ENCODE data around the gene NTRK2.

The NTRK2 gene

GRCh38 chr9:84778570-84778969 is 109.0 kb downstream of the NTRK2 start:
- in situ Hi-C loops (cut with HindIII; ENCODE audit: low sequenced_read_pairs): no loop called here

GRCh38 chr9:84779883-84780282 is 110.4 kb downstream of the NTRK2 start:
- in situ Hi-C loops (cut with HindIII; ENCODE audit: low sequenced_read_pairs): no loop called here

- in situ Hi-C loops (cut with HindIII; ENCODE audit: low sequenced_read_pairs): no loop called here
These were observed 110.9 kb downstream of the NTRK2 start for GRCh38 chr9:84780385-84780784.

- in situ Hi-C loops (cut with HindIII; ENCODE audit: low sequenced_read_pairs): no loop called here
These were observed 111.9 kb downstream of the NTRK2 start for GRCh38 chr9:84781458-84781857.

- in situ Hi-C loops (cut with HindIII; ENCODE audit: low sequenced_read_pairs): no loop called here
These were observed 112.7 kb downstream of the NTRK2 start for GRCh38 chr9:84781931-84782866.

GRCh38 chr9:84785792-84786547 is 116.4 kb downstream of the NTRK2 start:
- in situ Hi-C loops (cut with HindIII; ENCODE audit: low sequenced_read_pairs): loop anchor here (5.0 kb wide), 1 partner anchor 49 kb away; no protein-coding TSS in a partner anchor

- in situ Hi-C loops (cut with HindIII; ENCODE audit: low sequenced_read_pairs): loop anchor here (5.0 kb wide), 1 partner anchor 52 kb away; no protein-coding TSS in a partner anchor
These were observed 119.4 kb downstream of the NTRK2 start for GRCh38 chr9:84788803-84789462.

GRCh38 chr9:84789463-84789830 is 119.9 kb downstream of the NTRK2 start:
- in situ Hi-C loops (cut with HindIII; ENCODE audit: low sequenced_read_pairs): loop anchor here (5.0 kb wide), 1 partner anchor 52 kb away; no protein-coding TSS in a partner anchor

- in situ Hi-C loops (cut with HindIII; ENCODE audit: low sequenced_read_pairs): loop anchor here (5.0 kb wide), 1 partner anchor 56 kb away; no protein-coding TSS in a partner anchor
These were observed 122.1 kb downstream of the NTRK2 start for GRCh38 chr9:84791643-84792042.

GRCh38 chr9:84793251-84793650 is 123.7 kb downstream of the NTRK2 start:
- in situ Hi-C loops (cut with HindIII; ENCODE audit: low sequenced_read_pairs): loop anchor here (5.0 kb wide), 1 partner anchor 54 kb away; no protein-coding TSS in a partner anchor

- in situ Hi-C loops (cut with HindIII; ENCODE audit: low sequenced_read_pairs): loop anchor here (5.0 kb wide), 1 partner anchor 52 kb away; no protein-coding TSS in a partner anchor
These were observed 125.6 kb downstream of the NTRK2 start for GRCh38 chr9:84794981-84795637.

GRCh38 chr9:84796404-84796803 is 126.9 kb downstream of the NTRK2 start:
- in situ Hi-C loops (cut with HindIII; ENCODE audit: low sequenced_read_pairs): no loop called here

- in situ Hi-C loops (cut with HindIII; ENCODE audit: low sequenced_read_pairs): no loop called here
These were observed 129.7 kb downstream of the NTRK2 start for GRCh38 chr9:84799251-84799650.

- in situ Hi-C loops (cut with HindIII; ENCODE audit: low sequenced_read_pairs): no loop called here
These were observed 135.6 kb downstream of the NTRK2 start for GRCh38 chr9:84804951-84805694.

- in situ Hi-C loops (cut with HindIII; ENCODE audit: low sequenced_read_pairs): no loop called here
These were observed 137.9 kb downstream of the NTRK2 start for GRCh38 chr9:84807431-84807830.

- in situ Hi-C loops (cut with HindIII; ENCODE audit: low sequenced_read_pairs): no loop called here
These were observed 138.4 kb downstream of the NTRK2 start for GRCh38 chr9:84807870-84808390.

- in situ Hi-C loops (cut with HindIII; ENCODE audit: low sequenced_read_pairs): no loop called here
These were observed 138.9 kb downstream of the NTRK2 start for GRCh38 chr9:84808416-84808815.

GRCh38 chr9:84811072-84811750 is 141.7 kb downstream of the NTRK2 start:
- in situ Hi-C loops (cut with HindIII; ENCODE audit: low sequenced_read_pairs): no loop called here

- in situ Hi-C loops (cut with HindIII; ENCODE audit: low sequenced_read_pairs): no loop called here
These were observed 142.2 kb downstream of the NTRK2 start for GRCh38 chr9:84811751-84812074.

Measured in endothelial cell of hepatic sinusoid (primary cell).